Erythroblast (primary cell): ENCODE measurements around the gene FSIP1.

ENCODE experiments used
- GATA1 ChIP-seq: IDR thresholded peaks from 2 replicates; pipeline ENCODE4 v1.6.1; 2011; ENCODE audit warnings: low read depth, mild to moderate bottlenecking, control low read depth, low read length, moderate library complexity
- POLR2A ChIP-seq: IDR thresholded peaks from 2 replicates; pipeline ENCODE4 v1.6.1; 2011; ENCODE audit warnings: mild to moderate bottlenecking, low read length

- TF ChIP-seq POLR2A = no peak
- no peak for TF ChIP-seq GATA1
These were observed 14.8 kb upstream of the FSIP1 start for GRCh38 chr15:39797407-39797806.
